ENCODE measurements around the gene TAPBPL.
A peak's percentile ranks its signal among the peaks of the same experiment; 100 is the strongest.

Gene TAPBPL

GRCh38 chr12:6437586-6437985, 14.3 kb upstream of the TAPBPL start:
- no peak for DNase-seq (ENCODE audit: low read depth)

DNA sequence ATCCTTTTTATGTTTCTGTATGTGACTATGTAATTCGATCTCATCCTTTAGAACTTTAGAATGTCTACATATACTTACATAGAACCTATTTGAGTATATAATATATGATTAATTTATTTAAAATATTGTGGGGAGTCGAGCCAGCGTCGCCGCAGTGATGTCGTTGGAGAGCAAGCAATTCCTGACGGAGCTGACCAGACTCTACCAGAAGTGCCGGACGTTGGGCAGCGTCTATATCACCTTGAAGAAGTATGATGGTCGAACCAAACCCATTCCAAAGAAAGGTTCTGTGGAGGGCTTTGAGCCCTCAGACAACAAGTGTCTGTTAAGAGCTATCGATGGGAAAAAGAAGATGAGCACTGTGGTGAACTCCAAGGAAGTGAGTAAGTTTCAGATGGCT, 13.5 kb upstream of the TAPBPL start:
- DNase-seq (ENCODE audit: low read depth): no peak

- DNase-seq (ENCODE audit: low read depth): no peak
Measured at GRCh38 chr12:6440391-6440790, 11.5 kb upstream of the TAPBPL start.

GRCh38 chr12:6442836-6443235, 9.0 kb upstream of the TAPBPL start:
- no peak for DNase-seq (ENCODE audit: low read depth)

- DNase-seq (ENCODE audit: low read depth): no peak
Measured at GRCh38 chr12:6443361-6443983, 8.4 kb upstream of the TAPBPL start.

DNA sequence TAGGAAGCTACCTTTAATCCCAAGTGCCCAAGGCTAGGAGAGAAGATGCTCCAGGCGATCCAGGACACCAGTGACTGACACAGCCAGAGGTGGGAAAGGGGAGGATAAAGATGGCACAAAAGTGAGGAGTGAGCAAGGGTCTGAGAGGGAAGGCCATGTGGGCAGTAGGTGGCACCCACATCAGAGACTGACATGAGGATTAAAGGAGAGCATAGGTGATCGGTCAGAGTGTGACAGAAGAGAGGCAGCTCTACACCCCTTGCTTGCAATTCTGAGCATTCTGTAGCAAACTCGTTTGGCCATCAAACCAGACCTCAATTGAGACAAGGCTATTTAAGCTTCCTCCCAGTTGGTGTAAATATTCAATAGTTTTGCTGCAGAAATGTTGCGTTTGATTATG, 7.8 kb upstream of the TAPBPL start:
- no peak for DNase-seq (ENCODE audit: low read depth)

GRCh38 chr12:6444704-6445688, 6.8 kb upstream of the TAPBPL start, which contains the start of gene CD27:
CD27 (plus strand) TSS chr12:6444955; CDS start chr12:6445096, 141 bp downstream.
- DNase-seq (ENCODE audit: low read depth): no peak

DNA sequence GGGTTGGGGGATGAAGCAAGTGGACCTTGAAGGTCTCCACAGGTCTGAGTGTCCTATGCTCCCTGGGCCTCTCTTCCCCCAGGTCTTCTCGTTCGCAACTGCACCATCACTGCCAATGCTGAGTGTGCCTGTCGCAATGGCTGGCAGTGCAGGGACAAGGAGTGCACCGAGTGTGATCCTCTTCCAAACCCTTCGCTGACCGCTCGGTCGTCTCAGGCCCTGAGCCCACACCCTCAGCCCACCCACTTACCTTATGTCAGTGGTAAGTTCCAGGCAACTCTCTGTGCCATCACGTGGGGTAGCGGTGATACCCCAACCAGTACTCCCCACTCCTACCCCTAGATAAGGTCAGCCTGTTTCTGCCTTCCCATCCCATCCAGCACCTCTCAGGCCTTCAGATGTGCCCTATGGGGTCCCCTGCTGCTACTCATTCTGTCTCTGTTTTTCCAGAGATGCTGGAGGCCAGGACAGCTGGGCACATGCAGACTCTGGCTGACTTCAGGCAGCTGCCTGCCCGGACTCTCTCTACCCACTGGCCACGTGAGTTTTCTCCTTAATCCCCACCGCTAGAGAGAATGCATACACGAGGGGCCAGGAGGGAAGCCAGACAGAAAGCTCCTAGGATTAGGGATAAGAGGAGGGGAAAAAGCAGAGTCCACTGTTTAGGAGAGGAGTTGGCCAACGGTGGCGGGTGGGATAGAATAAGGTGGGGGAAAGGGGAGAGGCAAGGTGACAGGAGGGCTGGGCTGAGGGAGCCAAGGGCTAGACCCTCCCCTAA, 1.6 kb upstream of the TAPBPL start:
- DNase-seq (ENCODE audit: low read depth): no peak

- no peak for DNase-seq (ENCODE audit: low read depth)
Measured at GRCh38 chr12:6450869-6451347, 934 bp upstream of the TAPBPL start.

DNA sequence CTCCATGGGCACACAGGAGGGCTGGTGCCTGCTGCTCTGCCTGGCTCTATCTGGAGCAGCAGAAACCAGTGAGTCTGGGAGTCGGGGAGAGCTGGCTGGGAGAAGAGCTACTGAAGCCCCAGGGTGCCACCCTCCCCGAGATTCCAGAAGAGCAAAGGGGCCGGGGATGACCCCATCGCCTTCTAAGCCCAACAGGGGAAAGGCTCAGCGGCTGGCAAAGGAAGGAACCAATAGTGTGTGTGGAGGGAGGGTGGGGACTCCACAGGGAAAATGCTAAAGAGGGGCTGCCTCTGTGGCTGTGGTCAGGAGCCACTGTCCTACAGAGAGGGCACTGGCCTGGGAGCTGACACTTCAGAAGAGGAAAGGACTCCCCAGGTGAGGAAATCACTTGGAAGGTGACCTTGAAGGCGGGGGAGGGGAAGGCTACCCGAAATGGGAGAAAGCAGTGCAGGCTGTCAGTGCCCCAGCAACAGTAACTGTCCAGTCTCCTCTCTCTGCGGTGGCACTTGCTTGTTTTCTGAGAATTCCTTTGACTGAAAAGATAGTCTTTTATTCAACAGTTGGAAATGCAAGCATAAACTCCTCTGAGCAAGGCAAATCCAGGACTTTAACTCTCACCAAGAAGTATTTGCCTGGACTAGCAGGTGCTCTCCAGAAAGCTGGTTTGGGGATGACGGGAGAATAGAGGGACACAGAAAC, 552 bp downstream of the TAPBPL start:
- no peak for DNase-seq (ENCODE audit: low read depth)

- DNase-seq (ENCODE audit: low read depth): no peak
Measured at GRCh38 chr12:6452944-6453630, 1.2 kb downstream of the TAPBPL start.

DNA sequence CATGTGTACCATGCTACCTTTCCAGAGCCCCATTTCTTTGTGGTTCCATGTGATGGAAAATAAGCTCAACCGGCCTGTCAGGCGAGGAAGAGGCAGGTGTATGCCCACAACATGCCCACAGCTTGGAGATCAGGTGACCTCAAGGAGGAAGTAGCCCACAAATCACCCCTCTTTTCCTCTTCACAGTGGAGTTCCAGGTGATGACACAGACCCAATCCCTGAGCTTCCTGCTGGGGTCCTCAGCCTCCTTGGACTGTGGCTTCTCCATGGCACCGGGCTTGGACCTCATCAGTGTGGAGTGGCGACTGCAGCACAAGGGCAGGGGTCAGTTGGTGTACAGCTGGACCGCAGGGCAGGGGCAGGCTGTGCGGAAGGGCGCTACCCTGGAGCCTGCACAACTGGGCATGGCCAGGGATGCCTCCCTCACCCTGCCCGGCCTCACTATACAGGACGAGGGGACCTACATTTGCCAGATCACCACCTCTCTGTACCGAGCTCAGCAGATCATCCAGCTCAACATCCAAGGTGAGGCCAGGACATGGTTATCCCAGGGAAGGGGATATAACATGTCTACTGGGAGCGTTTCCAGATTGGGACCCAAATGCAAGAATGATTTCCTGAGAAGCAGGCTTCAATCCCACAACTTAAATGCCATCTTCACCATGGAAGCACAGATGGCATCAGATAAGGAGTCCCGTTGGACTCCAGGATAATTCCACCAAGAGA, 5.5 kb downstream of the TAPBPL start:
- no peak for DNase-seq (ENCODE audit: low read depth)

DNA sequence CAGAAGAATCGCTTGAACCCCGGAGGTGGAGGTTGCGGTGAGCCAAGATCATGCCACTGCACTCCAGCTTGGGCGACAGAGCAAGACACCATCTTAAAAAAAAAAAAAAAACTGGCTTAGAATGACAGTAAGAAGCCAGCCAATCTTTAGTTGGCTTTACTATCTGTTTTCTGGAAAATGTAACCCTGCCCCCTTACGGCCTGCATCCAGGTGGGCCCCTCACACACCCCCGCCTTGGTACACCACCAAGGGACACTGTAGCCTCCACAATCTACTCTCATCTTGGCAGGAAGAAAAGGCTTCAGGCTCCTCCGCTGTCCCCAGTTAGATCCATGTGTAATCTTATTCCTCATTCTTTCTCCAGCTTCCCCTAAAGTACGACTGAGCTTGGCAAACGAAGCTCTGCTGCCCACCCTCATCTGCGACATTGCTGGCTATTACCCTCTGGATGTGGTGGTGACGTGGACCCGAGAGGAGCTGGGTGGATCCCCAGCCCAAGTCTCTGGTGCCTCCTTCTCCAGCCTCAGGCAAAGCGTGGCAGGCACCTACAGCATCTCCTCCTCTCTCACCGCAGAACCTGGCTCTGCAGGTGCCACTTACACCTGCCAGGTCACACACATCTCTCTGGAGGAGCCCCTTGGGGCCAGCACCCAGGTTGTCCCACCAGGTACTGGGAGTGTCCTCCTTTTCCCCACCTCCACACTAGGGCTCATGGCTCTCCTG, 6.6 kb downstream of the TAPBPL start:
- DNase-seq (ENCODE audit: low read depth): no peak

DNA sequence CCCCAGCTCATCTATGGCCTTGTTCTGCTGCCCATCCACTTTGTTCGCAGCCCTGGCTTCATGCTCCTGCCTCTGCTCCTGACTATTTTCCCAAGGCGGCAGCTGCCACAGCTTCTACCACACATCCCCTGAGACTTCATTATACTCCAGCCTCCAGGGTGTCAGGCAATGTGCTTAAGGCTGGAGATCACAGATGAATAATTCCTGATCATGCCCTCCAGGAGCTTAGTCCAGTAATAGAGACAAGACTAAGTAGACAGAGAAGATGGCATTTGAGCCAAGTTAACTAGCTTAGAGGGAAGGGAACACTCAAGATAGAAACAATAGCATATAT, 7.1 kb downstream of the TAPBPL start:
- no peak for DNase-seq (ENCODE audit: low read depth)

GRCh38 chr12:6460751-6461371, 9.0 kb downstream of the TAPBPL start:
- DNase-seq (ENCODE audit: low read depth): no peak

- DNase-seq (ENCODE audit: low read depth): peak; percentile 76
Measured at GRCh38 chr12:6461401-6462233, 9.8 kb downstream of the TAPBPL start.

DNA sequence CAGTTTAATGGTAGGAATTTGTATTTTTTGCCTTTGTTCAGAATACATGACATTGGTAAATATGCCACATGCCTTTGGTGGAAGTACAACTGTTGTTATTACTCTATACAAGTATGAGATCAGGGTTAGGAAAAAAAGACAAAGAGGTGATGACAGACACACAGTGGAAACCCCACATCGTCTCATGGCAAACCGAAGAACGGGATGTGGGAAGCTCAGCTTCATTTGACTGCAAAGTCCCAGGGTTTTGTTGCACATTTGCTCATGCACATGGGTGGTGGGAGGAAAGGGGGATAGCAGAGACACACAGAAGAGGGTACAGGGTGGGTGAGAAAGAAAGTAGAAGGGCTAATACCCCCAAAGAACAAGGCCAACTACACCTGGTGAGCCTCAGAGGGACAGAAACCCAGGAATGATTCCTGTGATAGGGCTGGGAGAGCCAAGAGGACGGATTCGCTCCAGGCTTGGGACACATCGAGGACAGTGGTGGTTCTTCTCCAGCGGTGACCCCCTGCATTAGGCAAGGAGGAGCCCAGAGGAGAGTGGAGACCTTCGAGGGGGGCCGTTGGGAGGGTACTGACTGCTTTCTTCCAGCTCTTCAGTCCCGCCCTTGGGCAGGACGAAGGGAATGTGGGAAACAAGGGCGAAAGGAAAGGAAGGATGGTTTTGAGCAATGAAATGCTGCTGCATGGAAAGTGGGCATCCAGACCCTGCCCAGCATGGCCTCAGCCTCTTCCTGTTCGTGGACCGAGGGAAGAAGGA, 10.6 kb downstream of the TAPBPL start:
- no peak for DNase-seq (ENCODE audit: low read depth)

GRCh38 chr12:6463216-6463615, 11.4 kb downstream of the TAPBPL start:
- no peak for DNase-seq (ENCODE audit: low read depth)
